Neural cell (in vitro differentiated cells): ENCODE data around the gene CDHR5.

Experiments used
- EP300 ChIP-seq: fragments of 450-650 bp; conservative IDR thresholded peaks from 2 replicates; pipeline ENCODE4 v1.6.1; 2014; ENCODE audit warnings: antibody characterized with exemption, mild to moderate bottlenecking, moderate library complexity; ENCODE audit not compliant: poor library complexity, severe bottlenecking
- EZH2 ChIP-seq: fragments of 200-600, 300-800 bp; shearing (Covaris generic), sonication (generic); IDR thresholded peaks from 2 replicates; pipeline ENCODE4 v1.6.1; 2014; ENCODE audit warnings: antibody characterized with exemption, low read length, borderline replicate concordance, mild to moderate bottlenecking; ENCODE audit not compliant: insufficient read depth, poor library complexity, severe bottlenecking
- MXI1 ChIP-seq: fragments of 450-650 bp; conservative IDR thresholded peaks from 2 replicates; pipeline ENCODE4 v1.6.1; 2014; ENCODE audit warnings: antibody characterized with exemption, mild to moderate bottlenecking; ENCODE audit not compliant: poor library complexity, severe bottlenecking
- POLR2AphosphoS5 ChIP-seq: IDR thresholded peaks from 2 replicates; pipeline ENCODE4 v1.6.1; 2012
- RAD21 ChIP-seq: fragments of 450-650 bp; conservative IDR thresholded peaks from 2 replicates; pipeline ENCODE4 v1.6.1; 2014; ENCODE audit warnings: antibody characterized with exemption, mild to moderate bottlenecking, moderate library complexity
- TAF1 ChIP-seq: IDR thresholded peaks from 2 replicates; pipeline ENCODE4 v1.6.1; 2012; ENCODE audit warnings: low read depth
- TF ChIP-seq, protein P1 (sequence below): fragments of 450-650 bp; IDR thresholded peaks from 2 replicates; pipeline ENCODE4 v1.5.1; 2014; ENCODE audit warnings: antibody characterized with exemption, mild to moderate bottlenecking, moderate library complexity; ENCODE audit not compliant: poor library complexity, severe bottlenecking
- TF ChIP-seq, protein P2 (sequence below): IDR thresholded peaks from 2 replicates; pipeline ENCODE4 v1.6.1; 2012; ENCODE audit warnings: borderline replicate concordance

DNA sequence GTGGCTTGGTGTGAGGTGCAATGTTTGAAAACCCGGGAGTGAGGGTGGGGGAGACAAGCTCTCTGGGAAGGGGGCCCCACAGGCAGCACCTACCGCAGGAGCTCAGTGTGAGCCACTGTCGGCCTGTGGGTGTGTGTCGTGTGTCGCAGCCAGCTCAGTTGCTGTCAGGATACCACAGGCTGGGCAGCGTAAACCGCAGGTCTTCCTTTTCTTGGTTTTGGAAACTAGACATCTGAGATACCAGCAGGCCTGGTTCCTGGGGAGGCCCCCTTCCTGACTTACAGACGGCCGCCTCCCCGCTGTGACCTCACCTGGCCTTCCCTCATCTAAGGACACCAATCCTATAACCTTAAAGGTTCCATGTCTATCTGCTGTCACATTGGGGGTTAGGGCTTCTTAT, 28.4 kb downstream of the CDHR5 start:
- TF ChIP-seq, protein P1, sequence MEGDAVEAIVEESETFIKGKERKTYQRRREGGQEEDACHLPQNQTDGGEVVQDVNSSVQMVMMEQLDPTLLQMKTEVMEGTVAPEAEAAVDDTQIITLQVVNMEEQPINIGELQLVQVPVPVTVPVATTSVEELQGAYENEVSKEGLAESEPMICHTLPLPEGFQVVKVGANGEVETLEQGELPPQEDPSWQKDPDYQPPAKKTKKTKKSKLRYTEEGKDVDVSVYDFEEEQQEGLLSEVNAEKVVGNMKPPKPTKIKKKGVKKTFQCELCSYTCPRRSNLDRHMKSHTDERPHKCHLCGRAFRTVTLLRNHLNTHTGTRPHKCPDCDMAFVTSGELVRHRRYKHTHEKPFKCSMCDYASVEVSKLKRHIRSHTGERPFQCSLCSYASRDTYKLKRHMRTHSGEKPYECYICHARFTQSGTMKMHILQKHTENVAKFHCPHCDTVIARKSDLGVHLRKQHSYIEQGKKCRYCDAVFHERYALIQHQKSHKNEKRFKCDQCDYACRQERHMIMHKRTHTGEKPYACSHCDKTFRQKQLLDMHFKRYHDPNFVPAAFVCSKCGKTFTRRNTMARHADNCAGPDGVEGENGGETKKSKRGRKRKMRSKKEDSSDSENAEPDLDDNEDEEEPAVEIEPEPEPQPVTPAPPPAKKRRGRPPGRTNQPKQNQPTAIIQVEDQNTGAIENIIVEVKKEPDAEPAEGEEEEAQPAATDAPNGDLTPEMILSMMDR: no peak
- TF ChIP-seq MXI1 (no peak), EZH2 (no peak), TAF1 (no peak), EP300 (no peak), POLR2AphosphoS5 (no peak), RAD21 (no peak)
- TF ChIP-seq, protein P2, sequence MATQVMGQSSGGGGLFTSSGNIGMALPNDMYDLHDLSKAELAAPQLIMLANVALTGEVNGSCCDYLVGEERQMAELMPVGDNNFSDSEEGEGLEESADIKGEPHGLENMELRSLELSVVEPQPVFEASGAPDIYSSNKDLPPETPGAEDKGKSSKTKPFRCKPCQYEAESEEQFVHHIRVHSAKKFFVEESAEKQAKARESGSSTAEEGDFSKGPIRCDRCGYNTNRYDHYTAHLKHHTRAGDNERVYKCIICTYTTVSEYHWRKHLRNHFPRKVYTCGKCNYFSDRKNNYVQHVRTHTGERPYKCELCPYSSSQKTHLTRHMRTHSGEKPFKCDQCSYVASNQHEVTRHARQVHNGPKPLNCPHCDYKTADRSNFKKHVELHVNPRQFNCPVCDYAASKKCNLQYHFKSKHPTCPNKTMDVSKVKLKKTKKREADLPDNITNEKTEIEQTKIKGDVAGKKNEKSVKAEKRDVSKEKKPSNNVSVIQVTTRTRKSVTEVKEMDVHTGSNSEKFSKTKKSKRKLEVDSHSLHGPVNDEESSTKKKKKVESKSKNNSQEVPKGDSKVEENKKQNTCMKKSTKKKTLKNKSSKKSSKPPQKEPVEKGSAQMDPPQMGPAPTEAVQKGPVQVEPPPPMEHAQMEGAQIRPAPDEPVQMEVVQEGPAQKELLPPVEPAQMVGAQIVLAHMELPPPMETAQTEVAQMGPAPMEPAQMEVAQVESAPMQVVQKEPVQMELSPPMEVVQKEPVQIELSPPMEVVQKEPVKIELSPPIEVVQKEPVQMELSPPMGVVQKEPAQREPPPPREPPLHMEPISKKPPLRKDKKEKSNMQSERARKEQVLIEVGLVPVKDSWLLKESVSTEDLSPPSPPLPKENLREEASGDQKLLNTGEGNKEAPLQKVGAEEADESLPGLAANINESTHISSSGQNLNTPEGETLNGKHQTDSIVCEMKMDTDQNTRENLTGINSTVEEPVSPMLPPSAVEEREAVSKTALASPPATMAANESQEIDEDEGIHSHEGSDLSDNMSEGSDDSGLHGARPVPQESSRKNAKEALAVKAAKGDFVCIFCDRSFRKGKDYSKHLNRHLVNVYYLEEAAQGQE: no peak
